ENCODE data around the gene PARL.

- TF ChIP-seq CTCF (IDR thresholded peaks at IDR 0.05) (no peak), RCOR1 (IDR thresholded peaks at IDR 0.05; ENCODE audit: low read depth, low read length) (no peak), MYC (IDR thresholded peaks at IDR 0.05; ENCODE audit: borderline replicate concordance, low read length) (no peak), POLR2A (IDR thresholded peaks at IDR 0.05; ENCODE audit: low read length) (no peak), TP53 (CRISPR knock-in tag; IDR thresholded peaks at IDR 0.05) (no peak), USF2 (IDR thresholded peaks at IDR 0.05) (no peak), GATA3 (IDR thresholded peaks at IDR 0.05; ENCODE audit: borderline replicate concordance) (no peak)
Observed at GRCh38 chr3:183828538-183828870, 56.2 kb downstream of the PARL start.

Data from A549 (cell line).